H7 (cell line): ENCODE results near the gene SUSD1. TPM values are rescaled to one million over a fixed set of nuclear protein-coding genes. Genes with fewer than 3 reads are reported as not detected.
"Not testable (repeated sequence)": the region's sequence is repeated elsewhere in the genome, so short reads cannot be mapped to it uniquely, and the experiment has no call there.

Source experiments
- DNase-seq: peaks from one replicate; pipeline ENCODE4 v3.0.0; 2012
- H3K27me3 ChIP-seq: 2 replicates; pipeline ENCODE4 v1.6.0; 2011; ENCODE audit warnings: mild to moderate bottlenecking, low read length; ENCODE audit not compliant: control insufficient read depth, insufficient read depth
- H3K36me3 ChIP-seq: replicated peaks from 2 replicates; pipeline ENCODE4 v1.5.1; 2011; ENCODE audit warnings: low read length; ENCODE audit not compliant: control insufficient read depth, insufficient read depth
- H3K4me3 ChIP-seq: 2 replicates; pipeline ENCODE4 v1.5.1; 2011; ENCODE audit warnings: low read depth, mild to moderate bottlenecking, control low read depth, low read length, moderate library complexity; ENCODE audit not compliant: insufficient read depth
- total RNA-seq: library from RNA; depleted of rRNA; stranded (reverse); fragments of >200 nt; shearing (Covaris generic); gene quantifications from 2 replicates; pipeline ENCODE4 v1.2.3, GENCODE V29; 2014

The SUSD1 gene
- total RNA-seq, 1 experiment from 2014 or later = 3.0 TPM

DNA sequence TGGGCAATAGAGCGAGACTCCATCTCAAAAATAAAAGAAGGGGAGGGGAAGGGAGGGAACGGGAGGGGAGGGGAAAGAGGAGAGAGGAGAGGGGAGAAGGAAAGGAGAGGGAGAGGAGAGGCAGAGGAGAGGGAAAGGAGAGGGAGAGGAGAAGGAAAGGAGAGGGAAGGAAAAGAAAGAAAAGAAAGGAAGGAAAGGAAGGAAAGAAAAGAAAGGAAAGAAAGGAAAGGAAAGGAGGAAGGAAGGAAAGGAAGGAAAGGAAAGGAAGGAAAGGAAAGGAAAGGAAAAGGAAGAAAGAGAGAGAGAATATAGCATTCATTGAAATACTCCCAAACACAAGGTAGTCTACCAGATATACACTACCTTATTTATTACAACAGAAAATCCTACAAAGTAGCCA, 44.8 kb downstream of the SUSD1 start:
- no peaks in the 10 kb centered on the region for H3K27me3 ChIP-seq
- no peaks in the 10 kb centered on the region for H3K36me3 ChIP-seq
- DNase-seq = no peak
- no peak overlapping the region for H3K4me3 ChIP-seq

DNA sequence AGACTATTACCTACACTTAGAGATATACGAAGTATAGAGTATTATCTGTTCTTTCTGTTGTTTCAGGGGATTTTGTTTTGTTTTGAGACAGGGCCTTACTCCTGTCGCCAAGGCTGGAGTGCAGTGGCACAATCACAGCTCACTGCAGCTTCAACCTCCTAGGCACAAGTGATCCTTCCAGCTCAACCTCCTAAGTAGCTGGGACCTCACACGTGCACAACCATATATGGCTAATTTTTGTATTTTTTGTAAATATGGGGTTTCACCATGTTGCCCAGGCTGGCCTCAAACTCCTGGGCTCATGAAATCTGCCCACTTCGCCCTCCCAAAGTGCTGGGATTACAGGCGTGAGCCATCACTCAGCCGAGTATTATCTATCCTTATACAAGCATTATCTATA, 45.9 kb downstream of the SUSD1 start:
- Histone ChIP-seq H3K27me3 (no peaks in the 10 kb centered on the region), H3K4me3 (no peak overlapping the region), H3K36me3 (no peaks in the 10 kb centered on the region)
- no peak for DNase-seq

GRCh38 chr9:112128399-112128798, 46.7 kb downstream of the SUSD1 start:
- DNase-seq, H3K4me3 ChIP-seq, H3K27me3 ChIP-seq, H3K36me3 ChIP-seq: not testable (repeated sequence)

DNA sequence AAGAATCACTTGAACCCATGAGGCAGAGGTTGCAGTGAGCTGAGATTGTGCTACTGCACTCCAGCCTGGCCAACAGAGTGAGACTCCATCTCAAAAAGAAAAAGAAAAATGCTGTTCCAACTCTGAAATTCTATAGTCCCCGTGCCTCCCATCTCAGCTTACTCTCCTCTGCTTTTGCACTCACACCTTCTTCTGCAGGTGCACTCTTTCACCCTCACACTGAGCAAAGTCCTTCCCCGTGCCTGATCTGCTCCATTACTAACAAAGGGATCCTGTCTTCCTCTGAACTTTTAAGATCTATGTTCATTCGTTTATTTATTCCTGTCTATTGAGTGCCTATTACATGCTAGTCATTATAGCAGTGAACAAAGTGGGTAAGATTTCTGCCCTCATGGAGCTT, 47.8 kb downstream of the SUSD1 start:
- no peak overlapping the region for H3K4me3 ChIP-seq
- no peaks in the 10 kb centered on the region; the same call in 1 of the 2 replicates for H3K36me3 ChIP-seq
- H3K27me3 ChIP-seq = no peaks in the 10 kb centered on the region
- DNase-seq = no peak

DNA sequence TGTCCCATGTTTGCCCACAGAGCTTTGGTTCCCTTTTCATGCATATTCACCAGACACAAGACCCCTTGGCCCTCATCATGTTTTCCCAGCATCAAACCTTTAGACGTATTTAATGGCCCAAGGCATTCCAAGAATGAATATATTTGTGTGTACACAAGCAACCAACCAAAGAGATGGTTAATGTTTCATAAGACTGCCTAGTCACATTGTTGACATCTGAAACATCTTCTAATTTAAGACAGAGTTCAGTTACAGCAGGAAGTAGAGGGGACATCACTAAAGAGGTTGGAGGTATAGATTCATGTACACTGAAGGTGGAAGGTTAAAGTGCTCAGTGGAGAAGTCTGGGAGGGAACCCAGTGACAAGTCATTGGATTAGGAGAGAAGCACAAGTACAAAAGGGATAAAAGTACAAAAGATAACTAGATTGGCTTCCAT, 49.1 kb downstream of the SUSD1 start:
- no peak overlapping the region for H3K4me3 ChIP-seq
- H3K36me3 ChIP-seq = no peaks in the 10 kb centered on the region; the same call in 1 of the 2 replicates
- H3K27me3 ChIP-seq = no peaks in the 10 kb centered on the region
- DNase-seq = no peak

DNA sequence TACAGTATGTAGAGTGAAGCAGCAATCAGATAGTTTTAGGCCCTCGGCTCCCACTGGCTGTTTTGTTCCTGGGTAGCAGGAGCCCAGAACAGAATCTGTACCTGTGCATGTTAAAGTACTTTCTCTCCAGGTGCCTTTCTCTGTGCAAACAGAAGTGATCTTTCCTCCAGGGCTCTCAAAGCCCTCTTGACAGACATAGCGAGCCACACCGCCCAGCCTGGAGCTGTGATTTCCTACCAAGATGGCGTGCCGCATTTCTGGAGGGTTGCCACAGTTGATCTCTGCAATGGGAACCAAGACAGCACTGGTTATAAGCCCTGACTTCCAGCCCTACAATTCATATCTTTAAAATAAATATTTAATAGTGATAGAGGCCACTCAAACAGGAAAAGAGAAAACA, 50.9 kb downstream of the SUSD1 start:
- no peak for DNase-seq
- no peaks in the 10 kb centered on the region; the same call in 1 of the 2 replicates for H3K36me3 ChIP-seq
- H3K27me3 ChIP-seq = no peaks in the 10 kb centered on the region
- no peak overlapping the region for H3K4me3 ChIP-seq

DNA sequence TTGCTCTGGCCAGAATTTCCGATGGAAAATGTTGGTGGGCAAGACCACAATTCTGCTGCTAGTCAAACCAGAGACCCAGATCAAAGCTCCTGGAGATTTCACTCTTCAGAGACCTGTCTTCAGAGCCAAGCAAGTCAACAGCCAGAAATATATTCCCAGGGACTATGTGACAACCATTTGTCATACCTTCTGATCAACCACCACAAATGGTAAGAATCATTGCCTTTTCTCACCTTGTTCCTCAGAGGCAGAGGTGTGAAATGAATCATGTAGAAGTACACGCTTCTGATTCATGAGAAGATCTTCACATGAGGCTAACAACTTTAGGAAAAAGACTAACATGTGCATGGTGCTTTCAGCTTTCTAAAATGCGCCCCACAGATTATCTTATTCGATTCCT, 53.5 kb downstream of the SUSD1 start:
- Histone ChIP-seq H3K4me3 (no peak overlapping the region), H3K36me3 (no peaks in the 10 kb centered on the region; the same call in 1 of the 2 replicates), H3K27me3 (no peaks in the 10 kb centered on the region)
- DNase-seq = no peak

DNA sequence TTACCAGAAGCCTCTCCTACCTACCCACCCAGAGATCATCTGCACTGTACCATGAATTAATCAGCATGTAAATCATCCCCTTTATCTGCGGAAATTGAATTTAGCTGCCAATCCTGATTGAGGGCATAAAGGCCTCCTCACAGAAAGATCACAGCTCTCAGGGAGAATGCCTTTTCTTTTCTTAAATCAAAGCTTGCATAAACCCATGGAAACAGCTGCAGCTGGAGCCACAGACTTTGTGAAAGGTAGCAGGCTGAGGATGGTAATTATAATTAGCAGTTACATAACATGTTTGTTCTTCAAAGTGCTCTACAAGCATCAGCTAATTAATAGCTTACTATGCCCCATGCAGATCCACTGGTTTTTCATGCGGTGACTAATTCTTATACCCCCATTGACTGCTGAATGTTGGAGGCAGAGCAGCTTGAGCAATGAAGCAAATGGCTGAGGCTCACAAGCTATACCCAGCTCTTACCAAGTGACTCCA, 54.6 kb downstream of the SUSD1 start:
- Histone ChIP-seq H3K4me3 (no peak overlapping the region), H3K27me3 (no peaks in the 10 kb centered on the region), H3K36me3 (no peaks in the 10 kb centered on the region; the same call in 1 of the 2 replicates)
- no peak for DNase-seq

DNA sequence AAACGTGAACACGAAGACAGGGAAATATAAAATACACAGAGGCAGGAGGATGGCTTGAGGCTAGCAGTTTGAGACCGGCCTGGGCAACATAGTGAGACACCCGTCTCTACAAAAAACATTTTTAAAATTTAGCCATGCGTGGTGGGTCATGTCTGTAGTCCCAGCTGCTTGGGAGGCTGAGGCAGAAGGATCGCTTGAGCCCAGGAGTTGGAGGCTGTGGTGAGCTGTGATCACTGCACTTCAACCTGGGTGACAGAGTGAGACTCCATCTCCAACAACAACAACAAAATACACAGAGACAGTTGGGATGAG, 55.1 kb downstream of the SUSD1 start:
- no peaks in the 10 kb centered on the region for H3K27me3 ChIP-seq
- no peaks in the 10 kb centered on the region; the same call in 1 of the 2 replicates for H3K36me3 ChIP-seq
- H3K4me3 ChIP-seq = no peak overlapping the region
- DNase-seq = no peak

- H3K4me3 ChIP-seq = no peak overlapping the region
- no peak for DNase-seq
Measured at GRCh38 chr9:112119225-112120029, 55.7 kb downstream of the SUSD1 start.

DNA sequence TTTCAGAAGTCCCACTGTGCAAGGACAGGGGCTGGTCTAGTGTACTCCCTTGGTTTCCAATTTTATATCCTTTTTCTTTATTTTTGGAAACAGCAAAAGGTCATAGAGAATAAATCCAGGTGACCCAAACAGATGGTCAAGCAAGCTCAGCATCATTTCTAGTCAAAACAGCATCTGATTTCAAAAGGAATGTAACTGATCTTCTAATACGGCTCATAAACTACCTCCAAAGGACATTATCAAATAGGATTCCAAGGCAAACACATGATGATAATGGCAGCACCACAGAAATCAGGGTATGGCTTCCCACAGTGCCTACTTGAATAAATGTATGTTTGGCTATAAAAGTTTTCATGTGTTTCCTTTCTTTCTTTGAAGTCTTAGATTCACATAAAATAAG, 57.1 kb downstream of the SUSD1 start:
- Histone ChIP-seq H3K27me3 (no peaks in the 10 kb centered on the region), H3K36me3 (no peaks in the 10 kb centered on the region), H3K4me3 (no peak overlapping the region)
- DNase-seq = no peak

More at GRCh38 chr9:112119225-112120029, 55.7 kb downstream of the SUSD1 start:
- Histone ChIP-seq H3K36me3 (no peaks in the 10 kb centered on the region; the same call in 1 of the 2 replicates), H3K27me3 (no peaks in the 10 kb centered on the region)

DNA sequence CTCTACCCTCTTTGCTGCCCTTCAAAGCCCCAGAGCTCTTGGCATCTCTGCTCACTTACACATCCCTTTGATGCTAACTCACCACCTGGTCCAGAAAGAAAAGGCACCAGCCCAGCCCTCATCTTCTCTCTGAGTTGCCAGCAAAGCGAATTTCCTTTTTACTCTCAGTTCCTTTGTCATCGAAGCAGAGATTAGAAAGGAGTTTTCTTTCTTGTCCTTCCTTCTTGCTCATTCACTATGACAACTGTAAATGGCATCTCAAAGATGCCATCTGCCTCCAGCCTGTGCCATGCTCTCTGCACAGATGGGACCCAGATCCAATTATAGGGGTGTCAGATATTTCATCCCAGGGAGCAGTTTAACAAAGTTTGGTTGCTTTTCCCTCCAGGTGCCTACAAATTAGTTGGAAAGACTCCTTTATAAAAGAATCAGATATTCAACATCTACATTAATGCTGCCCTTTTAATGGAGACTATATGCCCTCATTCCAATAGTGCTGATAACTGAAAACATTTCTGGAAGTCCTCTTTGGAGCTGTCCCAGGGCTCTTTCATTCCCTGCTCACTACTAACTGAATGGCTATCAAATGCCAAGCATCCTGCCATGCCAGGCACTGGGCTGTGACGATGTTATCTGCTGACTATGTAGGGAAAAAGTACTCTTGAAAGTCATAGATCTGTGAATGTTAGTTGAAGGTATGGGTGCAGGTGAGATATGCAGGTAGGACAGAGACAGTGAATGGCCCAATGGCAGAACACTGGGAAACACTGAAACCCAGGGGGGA, 58.9 kb downstream of the SUSD1 start:
- Histone ChIP-seq H3K27me3 (no peaks in the 10 kb centered on the region), H3K4me3 (no peak overlapping the region), H3K36me3 (no peaks in the 10 kb centered on the region)
- no peak for DNase-seq

DNA sequence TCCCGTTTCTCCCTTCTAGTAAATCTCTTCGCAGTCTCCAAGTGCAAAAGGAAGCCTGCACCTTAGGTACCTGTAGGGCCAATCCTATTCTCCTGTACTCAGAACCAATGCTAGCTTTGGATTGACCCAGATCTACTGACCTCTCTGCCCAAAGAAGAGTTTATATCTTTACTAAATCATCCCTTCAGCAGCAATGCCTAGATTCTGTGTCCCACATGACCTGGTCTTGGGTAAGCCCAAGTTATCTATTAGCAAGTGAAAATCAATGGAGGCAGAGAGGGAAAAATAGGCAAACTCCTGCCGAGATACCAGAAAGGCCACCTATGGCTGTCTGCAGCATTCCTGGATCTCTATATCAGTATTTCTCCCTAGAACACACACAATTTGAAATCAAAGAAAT, 60.0 kb downstream of the SUSD1 start:
- no peak for DNase-seq
- Histone ChIP-seq H3K36me3 (no peaks in the 10 kb centered on the region), H3K4me3 (no peak overlapping the region), H3K27me3 (no peaks in the 10 kb centered on the region)

GRCh38 chr9:112112941-112113681, 62.0 kb downstream of the SUSD1 start:
- DNase-seq = peak; percentile 46
- Histone ChIP-seq H3K27me3 (no peaks in the 10 kb centered on the region), H3K4me3 (no peak overlapping the region), H3K36me3 (no peaks in the 10 kb centered on the region)
